ENCODE data around the gene FNBP1. TPM values are rescaled to one million over a fixed set of nuclear protein-coding genes. Genes with fewer than 3 reads are reported as not detected.

The FNBP1 gene
- total RNA-seq, 1 experiment from 2014 or later, result 30.8 TPM

DNA sequence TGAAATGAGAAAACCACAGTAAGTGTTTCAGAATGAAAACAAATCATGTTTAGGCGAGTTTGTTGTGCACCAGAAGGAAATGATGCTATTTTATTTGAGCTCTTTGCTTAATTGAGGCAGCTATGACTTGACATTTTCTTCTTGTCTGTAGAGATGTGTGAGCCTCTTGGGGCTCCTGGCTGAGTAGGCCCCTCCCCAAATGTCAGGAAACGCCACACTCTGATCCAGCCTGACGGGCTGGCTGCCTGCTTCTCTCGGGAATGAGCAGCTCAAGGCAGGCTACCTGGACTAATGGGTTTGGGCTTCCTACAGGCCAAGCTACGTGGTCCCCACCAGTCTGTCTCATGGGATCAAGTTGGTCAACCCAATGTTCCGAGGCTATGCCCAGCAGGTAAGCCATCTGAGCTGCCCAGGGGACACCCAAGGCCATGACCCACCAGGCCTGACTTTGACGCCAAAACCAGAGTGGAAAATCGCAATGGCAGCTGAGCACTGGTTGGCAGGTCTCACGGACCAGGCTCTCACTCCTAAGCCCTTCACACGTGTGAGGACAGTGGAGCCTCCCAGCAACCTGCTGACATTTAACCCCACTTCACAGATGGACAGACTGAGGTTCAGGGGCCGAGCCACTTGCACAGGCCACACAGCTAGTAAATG lies 177.9 kb downstream of the FNBP1 start:
- intact Hi-C loops (cut with micrococcal nuclease), result no loop called here
- ChIA-PET CTCF (no interaction called here), POLR2A (ENCODE audit: unreplicated experiment) (no interaction called here)
- Histone ChIP-seq H3K36me3 (ENCODE audit: low read depth, low read length) (no peaks in the 10 kb centered on the region), H3K27me3 (ENCODE audit: low read length) (no peaks in the 10 kb centered on the region), H3K79me2 (ENCODE audit: low read length) (no peaks in the 10 kb centered on the region), H3K4me3 (ENCODE audit: low read length) (no peak overlapping the region), H3K27ac (ENCODE audit: low read length) (no peak overlapping the region), H3K4me1 (ENCODE audit: insufficient read depth, low read length) (peaks cover 7% of the 10 kb centered on the region; the same call in 1 of the 2 replicates), H3K4me2 (ENCODE audit: low read length) (no peak overlapping the region), H3K9ac (ENCODE audit: low read length) (no peak overlapping the region), H2AFZ (ENCODE audit: low read length) (no peak overlapping the region), H4K20me1 (ENCODE audit: low read length) (no peaks in the 10 kb centered on the region), H3K9me2 (replicated peaks; ENCODE audit: low read length) (no peaks in the 10 kb centered on the region), H3K9me3 (ENCODE audit: low read length) (no peaks in the 10 kb centered on the region), H3F3A (ENCODE audit: low read length, unreplicated experiment) (no peaks in the 10 kb centered on the region)
- BruUV-seq (replicated peaks), result no TSS peak
- ATAC-seq (no peak), DNase-seq (no peak)
- TF ChIP-seq, protein P1, sequence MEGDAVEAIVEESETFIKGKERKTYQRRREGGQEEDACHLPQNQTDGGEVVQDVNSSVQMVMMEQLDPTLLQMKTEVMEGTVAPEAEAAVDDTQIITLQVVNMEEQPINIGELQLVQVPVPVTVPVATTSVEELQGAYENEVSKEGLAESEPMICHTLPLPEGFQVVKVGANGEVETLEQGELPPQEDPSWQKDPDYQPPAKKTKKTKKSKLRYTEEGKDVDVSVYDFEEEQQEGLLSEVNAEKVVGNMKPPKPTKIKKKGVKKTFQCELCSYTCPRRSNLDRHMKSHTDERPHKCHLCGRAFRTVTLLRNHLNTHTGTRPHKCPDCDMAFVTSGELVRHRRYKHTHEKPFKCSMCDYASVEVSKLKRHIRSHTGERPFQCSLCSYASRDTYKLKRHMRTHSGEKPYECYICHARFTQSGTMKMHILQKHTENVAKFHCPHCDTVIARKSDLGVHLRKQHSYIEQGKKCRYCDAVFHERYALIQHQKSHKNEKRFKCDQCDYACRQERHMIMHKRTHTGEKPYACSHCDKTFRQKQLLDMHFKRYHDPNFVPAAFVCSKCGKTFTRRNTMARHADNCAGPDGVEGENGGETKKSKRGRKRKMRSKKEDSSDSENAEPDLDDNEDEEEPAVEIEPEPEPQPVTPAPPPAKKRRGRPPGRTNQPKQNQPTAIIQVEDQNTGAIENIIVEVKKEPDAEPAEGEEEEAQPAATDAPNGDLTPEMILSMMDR (conservative IDR thresholded peaks at IDR 0.05; ENCODE audit: low read depth, low read length), result no peak
- TF ChIP-seq EZH2phosphoT487 (IDR thresholded peaks at IDR 0.05; ENCODE audit: borderline replicate concordance, low read length) (no peak), EZH2 (IDR thresholded peaks at IDR 0.05; ENCODE audit: low read length, unreplicated experiment) (no peak)

GRCh38 chr9:129863059-129863690 lies 179.8 kb downstream of the FNBP1 start:
- no peaks in the 10 kb centered on the region for H3K36me3 ChIP-seq (ENCODE audit: low read depth, low read length)
- H3K4me2 ChIP-seq (ENCODE audit: low read length), result no peak overlapping the region
- H3K27me3 ChIP-seq (ENCODE audit: low read length), result no peaks in the 10 kb centered on the region
- H3K9ac ChIP-seq (ENCODE audit: low read length), result no peak overlapping the region
- no TSS peak for BruUV-seq (replicated peaks)
- no peaks in the 10 kb centered on the region for H3K79me2 ChIP-seq (ENCODE audit: low read length)
- no peaks in the 10 kb centered on the region for H4K20me1 ChIP-seq (ENCODE audit: low read length)
- no peak overlapping the region for H3K27ac ChIP-seq (ENCODE audit: low read length)
- H3K4me1 ChIP-seq (ENCODE audit: insufficient read depth, low read length), result no peaks in the 10 kb centered on the region
- no peaks in the 10 kb centered on the region for H3K9me3 ChIP-seq (ENCODE audit: low read length)
- H3K9me2 ChIP-seq (replicated peaks; ENCODE audit: low read length), result no peaks in the 10 kb centered on the region
- H2AFZ ChIP-seq (ENCODE audit: low read length), result no peak overlapping the region
- no peak overlapping the region for H3K4me3 ChIP-seq (ENCODE audit: low read length)
- intact Hi-C loops (cut with micrococcal nuclease), result no loop called here
- POLR2A ChIA-PET (ENCODE audit: unreplicated experiment), result no interaction called here
- TF ChIP-seq EZH2phosphoT487 (IDR thresholded peaks at IDR 0.05; ENCODE audit: borderline replicate concordance, low read length) (no peak), EZH2 (IDR thresholded peaks at IDR 0.05; ENCODE audit: low read length, unreplicated experiment) (no peak)
- ATAC-seq, result no peak
- DNase-seq, result no peak
- H3F3A ChIP-seq (ENCODE audit: low read length, unreplicated experiment), result no peaks in the 10 kb centered on the region
- CTCF ChIA-PET, result no interaction called here

DNA sequence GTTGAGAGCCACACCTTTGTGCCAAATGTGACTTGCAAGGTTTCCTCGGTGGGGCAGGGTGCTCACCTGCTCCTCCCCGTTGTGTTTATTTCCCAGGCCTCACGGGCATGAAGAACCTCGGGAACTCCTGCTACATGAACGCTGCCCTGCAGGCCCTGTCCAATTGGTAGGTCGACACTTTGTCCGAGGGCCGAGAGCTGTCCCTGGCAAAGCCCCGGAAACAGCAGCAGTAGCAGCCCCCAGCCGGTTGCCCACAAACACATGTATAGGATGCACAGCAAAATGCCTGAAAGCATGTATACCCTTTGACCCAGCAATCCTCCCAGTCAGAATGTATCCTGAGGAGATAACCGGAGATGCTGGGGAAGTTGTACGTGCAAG lies 181.6 kb downstream of the FNBP1 start:
- intact Hi-C loops (cut with micrococcal nuclease), result no loop called here
- no peak overlapping the region for H3K4me2 ChIP-seq (ENCODE audit: low read length)
- H3K4me1 ChIP-seq (ENCODE audit: insufficient read depth, low read length), result no peaks in the 10 kb centered on the region
- H4K20me1 ChIP-seq (ENCODE audit: low read length), result no peaks in the 10 kb centered on the region
- ATAC-seq (no peak), DNase-seq (no peak)
- H3K9ac ChIP-seq (ENCODE audit: low read length), result no peak overlapping the region
- no peaks in the 10 kb centered on the region for H3K9me3 ChIP-seq (ENCODE audit: low read length)
- CTCF ChIA-PET, result no interaction called here
- no peaks in the 10 kb centered on the region for H3F3A ChIP-seq (ENCODE audit: low read length, unreplicated experiment)
- POLR2A ChIA-PET (ENCODE audit: unreplicated experiment), result no interaction called here
- BruUV-seq (replicated peaks), result no TSS peak
- H3K4me3 ChIP-seq (ENCODE audit: low read length), result no peak overlapping the region
- no peaks in the 10 kb centered on the region for H3K9me2 ChIP-seq (replicated peaks; ENCODE audit: low read length)
- H3K36me3 ChIP-seq (ENCODE audit: low read depth, low read length), result no peaks in the 10 kb centered on the region
- H3K79me2 ChIP-seq (ENCODE audit: low read length), result no peaks in the 10 kb centered on the region
- TF ChIP-seq, protein P1 (conservative IDR thresholded peaks at IDR 0.05; ENCODE audit: low read depth, low read length), result no peak
- no peak for TF ChIP-seq EZH2 (IDR thresholded peaks at IDR 0.05; ENCODE audit: low read length, unreplicated experiment)
- no peak for TF ChIP-seq EZH2phosphoT487 (IDR thresholded peaks at IDR 0.05; ENCODE audit: borderline replicate concordance, low read length)
- H3K27me3 ChIP-seq (ENCODE audit: low read length), result no peaks in the 10 kb centered on the region
- no peak overlapping the region for H3K27ac ChIP-seq (ENCODE audit: low read length)
- no peak overlapping the region for H2AFZ ChIP-seq (ENCODE audit: low read length)
